Measurements from ENCODE around the gene ANXA9.
A peak's percentile ranks its signal among the peaks of the same experiment; 100 is the strongest.

Gene ANXA9

GRCh38 chr1:150981805-150982712 is at the start of gene ANXA9:
Gene ANXA9, plus strand, starts transcription at chr1:150982292. Its CDS starts 814 bp downstream, at chr1:150983106.
- no peak for DNase-seq

GRCh38 chr1:150944856-150945255 is 37.2 kb upstream of the ANXA9 start:
- DNase-seq = no peak

- no peak for DNase-seq
These were observed 27.4 kb upstream of the ANXA9 start for GRCh38 chr1:150954708-150955107.

GRCh38 chr1:150955280-150955679 is 26.8 kb upstream of the ANXA9 start:
- no peak for DNase-seq

- no peak for DNase-seq
These were observed 24.4 kb upstream of the ANXA9 start for GRCh38 chr1:150957666-150958065.

GRCh38 chr1:150960646-150961045 is 21.4 kb upstream of the ANXA9 start:
- DNase-seq = no peak

- no peak for DNase-seq
These were observed 20.3 kb upstream of the ANXA9 start for GRCh38 chr1:150961756-150962155.

- no peak for DNase-seq
These were observed 18.6 kb upstream of the ANXA9 start for GRCh38 chr1:150963321-150964163.

- DNase-seq = no peak
These were observed 18.0 kb upstream of the ANXA9 start for GRCh38 chr1:150964164-150964489.

- DNase-seq = no peak
These were observed 16.5 kb upstream of the ANXA9 start for GRCh38 chr1:150965605-150966004.

- DNase-seq = no peak
These were observed 16.1 kb upstream of the ANXA9 start for GRCh38 chr1:150966011-150966410.

- DNase-seq = no peak
These were observed 14.2 kb upstream of the ANXA9 start for GRCh38 chr1:150967936-150968335.

- DNase-seq = no peak
These were observed 13.6 kb upstream of the ANXA9 start for GRCh38 chr1:150968491-150968890.

GRCh38 chr1:150969626-150970025 is 12.5 kb upstream of the ANXA9 start:
- no peak for DNase-seq

- DNase-seq = no peak
These were observed 11.1 kb upstream of the ANXA9 start for GRCh38 chr1:150970808-150971582.

- peak; percentile 11 for DNase-seq
These were observed 10.3 kb upstream of the ANXA9 start for GRCh38 chr1:150971583-150972416.

- DNase-seq = no peak
These were observed 9.6 kb upstream of the ANXA9 start for GRCh38 chr1:150972417-150972940.

GRCh38 chr1:150973258-150973835 is 8.7 kb upstream of the ANXA9 start:
- DNase-seq = no peak

GRCh38 chr1:150973836-150974579 is 8.1 kb upstream of the ANXA9 start:
- DNase-seq = peak; percentile 38

GRCh38 chr1:150974580-150975478 is 7.3 kb upstream of the ANXA9 start, which contains the start of gene CERS2:
Gene CERS2, minus strand, starts transcription at chr1:150974835. Its CDS starts 5,745 bp downstream, at chr1:150969090.
- DNase-seq = peak; percentile 82
